Mesothelial cell of epicardium (in vitro differentiated cells): ENCODE data around the gene TMEM119. TPM values are rescaled to one million over a fixed set of nuclear protein-coding genes. Genes with fewer than 3 reads are reported as not detected.
A peak's percentile ranks its signal among the peaks of the same experiment; 100 is the strongest.

ENCODE experiments used
- DNase-seq, 2 experiments: peaks; one replicate each; pipeline ENCODE4 v3.0.0; 2021; ENCODE audit warnings: low spot score in 2 of 2; ENCODE audit not compliant: unreplicated experiment in 2 of 2
- H3K27ac Mint-ChIP-seq: 2 replicates; pipeline ENCODE4 v1.8.0; 2021; ENCODE audit warnings: mixed read lengths
- H3K27me3 Mint-ChIP-seq: 2 replicates; pipeline ENCODE4 v1.8.0; 2021; ENCODE audit warnings: low read depth, mixed read lengths
- H3K36me3 Mint-ChIP-seq: 2 replicates; pipeline ENCODE4 v1.8.0; 2021; ENCODE audit warnings: mixed read lengths
- H3K4me1 Mint-ChIP-seq: 2 replicates; pipeline ENCODE4 v1.8.0; 2021; ENCODE audit warnings: mixed read lengths
- H3K4me3 Mint-ChIP-seq: 2 replicates; pipeline ENCODE4 v1.8.0; 2021; ENCODE audit warnings: mild to moderate bottlenecking, moderate library complexity, mixed read lengths
- H3K9me3 Mint-ChIP-seq: 2 replicates; pipeline ENCODE4 v1.8.0; 2021; ENCODE audit warnings: mixed read lengths
- total RNA-seq: library from RNA; stranded (reverse); gene quantifications from 3 replicates; pipeline ENCODE4 v1.2.1, GENCODE V29; 2021
- TF ChIP-seq, protein P1 (sequence below): fragments of 200-600 bp; sonication (generic); IDR thresholded peaks from one replicate; pipeline ENCODE4 v1.5.0; 2021; ENCODE audit warnings: antibody characterized with exemption; ENCODE audit not compliant: unreplicated experiment

The TMEM119 gene
- total RNA-seq, 1 donor from 2014 or later, result 41.2 TPM

GRCh38 chr12:108623577-108623976, 25.7 kb upstream of the TMEM119 start:
- no peak overlapping the region for H3K4me3 Mint-ChIP-seq

DNA sequence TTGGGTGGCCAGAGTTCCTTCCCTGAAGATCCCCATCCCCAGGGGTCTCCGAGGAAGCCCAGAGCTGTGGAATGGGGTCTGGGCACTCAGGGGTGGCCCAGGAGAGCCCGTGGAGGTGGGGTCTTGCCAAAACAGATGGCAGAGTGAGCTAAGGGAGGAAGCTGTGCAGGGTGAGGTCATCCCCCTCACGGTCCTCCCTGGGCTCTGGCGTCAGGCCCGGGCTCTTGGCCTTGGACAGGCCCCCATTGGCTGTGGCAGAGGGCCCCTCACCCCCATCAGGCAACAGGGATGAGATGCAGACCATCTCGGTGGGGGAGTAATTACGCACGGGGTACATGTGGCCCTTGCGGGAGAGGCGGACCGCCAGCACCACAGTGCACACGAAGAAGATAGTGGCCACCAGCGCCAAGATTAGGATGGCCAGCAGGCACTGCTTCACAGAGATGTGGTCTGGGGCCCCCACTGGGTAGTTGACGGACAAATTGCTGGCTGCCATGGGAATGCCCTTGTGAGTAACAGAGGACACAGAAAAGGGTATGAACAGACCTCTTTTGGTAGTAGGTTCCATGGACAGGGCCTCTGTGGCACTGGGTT, 25.1 kb upstream of the TMEM119 start:
- Mint-ChIP-seq H3K27ac (no peak overlapping the region), H3K27me3 (no peaks in the 10 kb centered on the region), H3K36me3 (no peaks in the 10 kb centered on the region), H3K9me3 (no peaks in the 10 kb centered on the region), H3K4me1 (peaks cover 24% of the 10 kb centered on the region), H3K4me3 (no peak overlapping the region)
- TF ChIP-seq, protein P1, sequence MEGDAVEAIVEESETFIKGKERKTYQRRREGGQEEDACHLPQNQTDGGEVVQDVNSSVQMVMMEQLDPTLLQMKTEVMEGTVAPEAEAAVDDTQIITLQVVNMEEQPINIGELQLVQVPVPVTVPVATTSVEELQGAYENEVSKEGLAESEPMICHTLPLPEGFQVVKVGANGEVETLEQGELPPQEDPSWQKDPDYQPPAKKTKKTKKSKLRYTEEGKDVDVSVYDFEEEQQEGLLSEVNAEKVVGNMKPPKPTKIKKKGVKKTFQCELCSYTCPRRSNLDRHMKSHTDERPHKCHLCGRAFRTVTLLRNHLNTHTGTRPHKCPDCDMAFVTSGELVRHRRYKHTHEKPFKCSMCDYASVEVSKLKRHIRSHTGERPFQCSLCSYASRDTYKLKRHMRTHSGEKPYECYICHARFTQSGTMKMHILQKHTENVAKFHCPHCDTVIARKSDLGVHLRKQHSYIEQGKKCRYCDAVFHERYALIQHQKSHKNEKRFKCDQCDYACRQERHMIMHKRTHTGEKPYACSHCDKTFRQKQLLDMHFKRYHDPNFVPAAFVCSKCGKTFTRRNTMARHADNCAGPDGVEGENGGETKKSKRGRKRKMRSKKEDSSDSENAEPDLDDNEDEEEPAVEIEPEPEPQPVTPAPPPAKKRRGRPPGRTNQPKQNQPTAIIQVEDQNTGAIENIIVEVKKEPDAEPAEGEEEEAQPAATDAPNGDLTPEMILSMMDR, result no peak
- no peak for DNase-seq

More at GRCh38 chr12:108623577-108623976, 25.7 kb upstream of the TMEM119 start:
- TF ChIP-seq, protein P1, result no peak
- Mint-ChIP-seq H3K4me1 (peaks cover 25% of the 10 kb centered on the region), H3K9me3 (no peaks in the 10 kb centered on the region), H3K36me3 (no peaks in the 10 kb centered on the region), H3K27me3 (no peaks in the 10 kb centered on the region), H3K27ac (no peak overlapping the region)
- DNase-seq, result no peak

- H3K9me3 Mint-ChIP-seq, result no peaks in the 10 kb centered on the region
- no peak for DNase-seq
- TF ChIP-seq, protein P1, result no peak
- no peaks in the 10 kb centered on the region for H3K36me3 Mint-ChIP-seq
- H3K27ac Mint-ChIP-seq, result peak overlapping the region; percentile 76
- H3K4me3 Mint-ChIP-seq, result no peak overlapping the region
- no peaks in the 10 kb centered on the region for H3K27me3 Mint-ChIP-seq
- H3K4me1 Mint-ChIP-seq, result peaks cover 26% of the 10 kb centered on the region
These were observed 24.5 kb upstream of the TMEM119 start for GRCh38 chr12:108622421-108622820.

DNA sequence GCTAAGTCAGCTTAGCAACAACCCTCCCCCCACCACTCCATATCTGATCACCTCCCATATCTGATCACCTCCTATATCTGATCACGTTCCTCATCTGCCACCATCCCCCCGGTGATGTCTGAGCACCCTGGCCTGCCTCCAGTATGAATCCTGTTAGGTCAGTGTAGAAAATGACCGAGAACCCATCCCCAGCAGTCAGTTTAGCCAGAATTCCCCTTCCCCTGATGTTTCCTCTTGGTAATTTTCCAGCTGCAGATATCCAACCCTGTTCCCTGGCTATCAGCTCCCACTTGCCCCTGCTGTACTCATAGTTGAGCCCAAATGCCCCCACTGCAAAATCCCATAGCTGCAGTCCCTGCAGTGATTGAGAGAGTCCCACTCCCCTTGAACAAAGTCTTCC, 23.3 kb upstream of the TMEM119 start:
- H3K36me3 Mint-ChIP-seq, result no peaks in the 10 kb centered on the region
- H3K27me3 Mint-ChIP-seq, result no peaks in the 10 kb centered on the region
- no peak overlapping the region for H3K4me3 Mint-ChIP-seq
- peaks cover 4% of the 10 kb centered on the region for H3K9me3 Mint-ChIP-seq
- no peak overlapping the region for H3K27ac Mint-ChIP-seq
- TF ChIP-seq, protein P1, result no peak
- DNase-seq, result no peak
- peaks cover 26% of the 10 kb centered on the region for H3K4me1 Mint-ChIP-seq

GRCh38 chr12:108620236-108620879, 22.5 kb upstream of the TMEM119 start:
- Mint-ChIP-seq H3K4me3 (no peak overlapping the region), H3K27me3 (no peaks in the 10 kb centered on the region), H3K36me3 (no peaks in the 10 kb centered on the region), H3K27ac (peak overlapping the region; percentile 35), H3K4me1 (peaks cover 26% of the 10 kb centered on the region), H3K9me3 (peaks cover 5% of the 10 kb centered on the region)
- TF ChIP-seq, protein P1, result no peak
- no peak for DNase-seq
